Fibroblast of lung (primary cell): ENCODE data around the gene GRIN3A.

Experiments used
- EZH2 ChIP-seq: IDR thresholded peaks from 2 replicates; pipeline ENCODE4 v1.5.1; 2012; ENCODE audit warnings: low read length, control low read depth, mild to moderate bottlenecking; ENCODE audit errors: missing control alignments
- TF ChIP-seq, protein P1 (sequence below), 2 donors: IDR thresholded peaks in 1 of 2; conservative IDR thresholded peaks in 1 of 2; 1 replicate in 1 of 2; 2 replicates in 1 of 2; pipeline ENCODE4 v1.5.1; 2011 to 2012; ENCODE audit warnings: low read length in 2 of 2, control low read depth in 1 of 2, inconsistent platforms in 1 of 2, low read depth in 1 of 2, mild to moderate bottlenecking in 1 of 2

DNA sequence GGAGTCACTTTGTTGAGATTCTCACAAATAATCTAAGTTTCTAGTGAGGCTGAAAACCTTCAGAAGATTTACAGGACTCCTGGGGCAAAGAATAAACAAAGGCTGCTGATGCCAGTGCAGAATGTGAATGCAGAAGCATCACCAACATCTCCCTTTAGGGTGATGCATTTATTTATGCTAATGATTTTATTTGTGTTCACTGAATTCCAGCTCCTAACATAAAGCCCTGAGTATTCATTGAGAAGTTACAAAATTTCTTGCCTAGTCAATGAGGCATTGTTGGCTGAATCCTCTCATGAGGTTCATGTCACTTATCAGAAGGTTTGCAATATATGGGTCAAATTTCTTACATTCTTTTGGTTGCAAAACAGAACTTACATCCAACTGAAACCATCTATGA lies 70.0 kb downstream of the GRIN3A start:
- no peak for TF ChIP-seq EZH2
- TF ChIP-seq, protein P1, sequence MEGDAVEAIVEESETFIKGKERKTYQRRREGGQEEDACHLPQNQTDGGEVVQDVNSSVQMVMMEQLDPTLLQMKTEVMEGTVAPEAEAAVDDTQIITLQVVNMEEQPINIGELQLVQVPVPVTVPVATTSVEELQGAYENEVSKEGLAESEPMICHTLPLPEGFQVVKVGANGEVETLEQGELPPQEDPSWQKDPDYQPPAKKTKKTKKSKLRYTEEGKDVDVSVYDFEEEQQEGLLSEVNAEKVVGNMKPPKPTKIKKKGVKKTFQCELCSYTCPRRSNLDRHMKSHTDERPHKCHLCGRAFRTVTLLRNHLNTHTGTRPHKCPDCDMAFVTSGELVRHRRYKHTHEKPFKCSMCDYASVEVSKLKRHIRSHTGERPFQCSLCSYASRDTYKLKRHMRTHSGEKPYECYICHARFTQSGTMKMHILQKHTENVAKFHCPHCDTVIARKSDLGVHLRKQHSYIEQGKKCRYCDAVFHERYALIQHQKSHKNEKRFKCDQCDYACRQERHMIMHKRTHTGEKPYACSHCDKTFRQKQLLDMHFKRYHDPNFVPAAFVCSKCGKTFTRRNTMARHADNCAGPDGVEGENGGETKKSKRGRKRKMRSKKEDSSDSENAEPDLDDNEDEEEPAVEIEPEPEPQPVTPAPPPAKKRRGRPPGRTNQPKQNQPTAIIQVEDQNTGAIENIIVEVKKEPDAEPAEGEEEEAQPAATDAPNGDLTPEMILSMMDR (conservative IDR thresholded peaks at IDR 0.05 in 1 of 2, IDR thresholded peaks at IDR 0.05 in 1 of 2; ENCODE audit: low read depth in 1 of 2, low read length in 2 of 2): no peak
